Ramos (cell line): ENCODE data around the gene NUP210.

Source experiments
- in situ Hi-C: fragments of 300-500 bp; cut with MboI; formaldehyde crosslinking; loops from one replicate; pipeline ENCODE4 v1.14.3; 2022; ENCODE audit warnings: low sequenced_read_pairs; ENCODE audit not compliant: unreplicated experiment

NUP210 gene

GRCh38 chr3:13411186-13411860 lies 8.8 kb downstream of the NUP210 start:
- in situ Hi-C loops = no loop called here

GRCh38 chr3:13408890-13409289 lies 11.2 kb downstream of the NUP210 start:
- in situ Hi-C loops = no loop called here

GRCh38 chr3:13407926-13408325 lies 12.2 kb downstream of the NUP210 start:
- in situ Hi-C loops = no loop called here

GRCh38 chr3:13407475-13407874 lies 12.6 kb downstream of the NUP210 start:
- in situ Hi-C loops = no loop called here

GRCh38 chr3:13406190-13406589 lies 13.9 kb downstream of the NUP210 start:
- in situ Hi-C loops = no loop called here

GRCh38 chr3:13405614-13406013 lies 14.5 kb downstream of the NUP210 start:
- in situ Hi-C loops = no loop called here

GRCh38 chr3:13404626-13405452 lies 15.3 kb downstream of the NUP210 start:
- in situ Hi-C loops = no loop called here

- in situ Hi-C loops = no loop called here
Observed at GRCh38 chr3:13403847-13404246, 16.3 kb downstream of the NUP210 start.

GRCh38 chr3:13403213-13403819 lies 16.8 kb downstream of the NUP210 start:
- in situ Hi-C loops = no loop called here

- in situ Hi-C loops = no loop called here
Observed at GRCh38 chr3:13401149-13401548, 19.0 kb downstream of the NUP210 start.

- in situ Hi-C loops = no loop called here
Observed at GRCh38 chr3:13400114-13400673, 19.9 kb downstream of the NUP210 start.

GRCh38 chr3:13399603-13400002 lies 20.5 kb downstream of the NUP210 start:
- in situ Hi-C loops = no loop called here

GRCh38 chr3:13397316-13397715 lies 22.8 kb downstream of the NUP210 start:
- in situ Hi-C loops = no loop called here

- in situ Hi-C loops = no loop called here
Observed at GRCh38 chr3:13394363-13394762, 25.8 kb downstream of the NUP210 start.

GRCh38 chr3:13393427-13394360 lies 26.4 kb downstream of the NUP210 start:
- in situ Hi-C loops = no loop called here

GRCh38 chr3:13391308-13391707 lies 28.8 kb downstream of the NUP210 start:
- in situ Hi-C loops = no loop called here

GRCh38 chr3:13389378-13389777 lies 30.7 kb downstream of the NUP210 start:
- in situ Hi-C loops = loop anchor here (5.0 kb wide), 1 partner anchor 68 kb away; no protein-coding TSS in a partner anchor

GRCh38 chr3:13388816-13389215 lies 31.3 kb downstream of the NUP210 start:
- in situ Hi-C loops = loop anchor here (5.0 kb wide), 1 partner anchor 68 kb away; no protein-coding TSS in a partner anchor

- in situ Hi-C loops = loop anchor here (5.0 kb wide), 1 partner anchor 72 kb away; no protein-coding TSS in a partner anchor
Observed at GRCh38 chr3:13385373-13385965, 34.7 kb downstream of the NUP210 start.
